ENCODE results near the gene MCTP2.

DNA sequence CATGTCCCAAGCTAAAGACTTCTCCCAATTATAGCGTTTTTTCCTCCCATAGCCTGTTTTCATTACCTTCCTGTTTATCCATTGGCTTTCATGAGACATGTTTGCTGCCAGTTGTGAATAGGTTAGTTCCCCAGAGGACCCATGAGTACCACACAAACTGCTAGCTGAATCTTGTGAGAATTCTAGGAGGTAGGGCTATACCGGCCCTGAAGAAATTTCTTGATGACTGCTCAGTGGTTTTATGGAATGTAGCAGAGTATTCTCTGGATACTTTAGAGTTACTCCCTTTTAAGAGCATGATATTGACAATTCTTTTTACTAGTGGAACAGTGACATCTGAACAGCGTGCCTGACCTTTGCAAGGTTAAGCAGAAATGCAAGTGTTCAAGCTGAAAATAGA, 210.4 kb downstream of the MCTP2 start:
- no peak for TF ChIP-seq POLR2A (IDR thresholded peaks at IDR 0.05)
- TF ChIP-seq, protein P1, sequence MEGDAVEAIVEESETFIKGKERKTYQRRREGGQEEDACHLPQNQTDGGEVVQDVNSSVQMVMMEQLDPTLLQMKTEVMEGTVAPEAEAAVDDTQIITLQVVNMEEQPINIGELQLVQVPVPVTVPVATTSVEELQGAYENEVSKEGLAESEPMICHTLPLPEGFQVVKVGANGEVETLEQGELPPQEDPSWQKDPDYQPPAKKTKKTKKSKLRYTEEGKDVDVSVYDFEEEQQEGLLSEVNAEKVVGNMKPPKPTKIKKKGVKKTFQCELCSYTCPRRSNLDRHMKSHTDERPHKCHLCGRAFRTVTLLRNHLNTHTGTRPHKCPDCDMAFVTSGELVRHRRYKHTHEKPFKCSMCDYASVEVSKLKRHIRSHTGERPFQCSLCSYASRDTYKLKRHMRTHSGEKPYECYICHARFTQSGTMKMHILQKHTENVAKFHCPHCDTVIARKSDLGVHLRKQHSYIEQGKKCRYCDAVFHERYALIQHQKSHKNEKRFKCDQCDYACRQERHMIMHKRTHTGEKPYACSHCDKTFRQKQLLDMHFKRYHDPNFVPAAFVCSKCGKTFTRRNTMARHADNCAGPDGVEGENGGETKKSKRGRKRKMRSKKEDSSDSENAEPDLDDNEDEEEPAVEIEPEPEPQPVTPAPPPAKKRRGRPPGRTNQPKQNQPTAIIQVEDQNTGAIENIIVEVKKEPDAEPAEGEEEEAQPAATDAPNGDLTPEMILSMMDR (IDR thresholded peaks at IDR 0.05): no peak
